BLaER1 (cell line): ENCODE measurements around the gene TADA1.
"Not testable (repeated sequence)": the region's sequence is repeated elsewhere in the genome, so short reads cannot be mapped to it uniquely, and the experiment has no call there.

ENCODE experiments used
- H3K27ac ChIP-seq: shearing (Covaris generic); formaldehyde crosslinking; 2 replicates; pipeline ENCODE4 v1.8.1; 2022
- H3K27me3 ChIP-seq: shearing (Covaris generic); formaldehyde crosslinking; 2 replicates; pipeline ENCODE4 v1.8.1; 2022
- H3K36me3 ChIP-seq: shearing (Covaris generic); formaldehyde crosslinking; 2 replicates; pipeline ENCODE4 v1.8.1; 2022
- H3K4me1 ChIP-seq: shearing (Covaris generic); formaldehyde crosslinking; 2 replicates; pipeline ENCODE4 v1.8.1; 2022
- H3K4me2 ChIP-seq: shearing (Covaris generic); formaldehyde crosslinking; 2 replicates; pipeline ENCODE4 v1.8.1; 2022
- H3K4me3 ChIP-seq: shearing (Covaris generic); formaldehyde crosslinking; 2 replicates; pipeline ENCODE4 v1.8.1; 2022
- H3K9ac ChIP-seq: shearing (Covaris generic); formaldehyde crosslinking; 2 replicates; pipeline ENCODE4 v1.8.1; 2022
- H3K9me3 ChIP-seq: shearing (Covaris generic); formaldehyde crosslinking; 2 replicates; pipeline ENCODE4 v1.8.1; 2022
- H4K20me1 ChIP-seq: shearing (Covaris generic); formaldehyde crosslinking; 2 replicates; pipeline ENCODE4 v1.8.1; 2022
- Cebpa-rat ChIP-seq: shearing (Covaris generic); IDR thresholded peaks from 2 replicates; pipeline ENCODE4 v1.8.1; 2022

Gene TADA1

GRCh38 chr1:166899769-166900168 lies 23.7 kb upstream of the TADA1 start:
- Histone ChIP-seq H3K9me3 (peaks cover 15% of the 10 kb centered on the region), H4K20me1 (no peaks in the 10 kb centered on the region), H3K4me2 (no peak overlapping the region), H3K36me3 (no peaks in the 10 kb centered on the region), H3K27me3 (no peaks in the 10 kb centered on the region), H3K9ac (no peak overlapping the region), H3K4me3 (no peak overlapping the region), H3K4me1 (peaks cover 31% of the 10 kb centered on the region), H3K27ac (no peak overlapping the region)
- no peak for TF ChIP-seq Cebpa-rat

DNA sequence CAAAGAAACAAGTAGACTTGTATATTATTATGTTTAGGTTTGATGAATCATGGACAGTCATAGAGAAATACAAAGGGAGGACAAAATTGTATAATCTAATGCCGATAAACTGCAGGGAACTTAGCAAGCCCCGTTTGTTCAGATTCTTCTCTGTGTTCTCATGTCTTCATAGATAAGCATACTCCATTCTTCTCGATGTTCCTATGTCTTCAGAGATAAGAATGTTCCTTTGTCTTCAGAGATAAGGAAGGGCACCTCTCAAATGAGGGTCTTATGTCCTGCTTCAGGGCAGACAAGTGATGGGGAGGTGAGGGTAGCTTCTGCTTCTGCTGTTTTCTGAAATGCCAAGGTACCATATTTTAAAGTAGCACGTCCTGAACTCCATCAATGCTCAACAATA lies 19.7 kb upstream of the TADA1 start:
- no peak for TF ChIP-seq Cebpa-rat
- no peak overlapping the region for H3K9ac ChIP-seq
- H3K4me2 ChIP-seq: no peak overlapping the region
- H3K9me3 ChIP-seq: peaks cover 15% of the 10 kb centered on the region
- H3K27ac ChIP-seq: no peak overlapping the region
- no peaks in the 10 kb centered on the region for H4K20me1 ChIP-seq
- H3K36me3 ChIP-seq: no peaks in the 10 kb centered on the region
- no peak overlapping the region for H3K4me3 ChIP-seq
- H3K4me1 ChIP-seq: peaks cover 3% of the 10 kb centered on the region
- no peaks in the 10 kb centered on the region for H3K27me3 ChIP-seq

GRCh38 chr1:166889776-166890175 lies 13.7 kb upstream of the TADA1 start:
- no peak overlapping the region for H3K4me3 ChIP-seq
- H3K4me1 ChIP-seq: peaks cover 5% of the 10 kb centered on the region
- no peaks in the 10 kb centered on the region for H3K36me3 ChIP-seq
- TF ChIP-seq Cebpa-rat: no peak
- H4K20me1 ChIP-seq: no peaks in the 10 kb centered on the region
- no peak overlapping the region for H3K27ac ChIP-seq
- H3K9ac ChIP-seq: no peak overlapping the region
- no peak overlapping the region for H3K4me2 ChIP-seq
- H3K9me3 ChIP-seq: no peaks in the 10 kb centered on the region
- no peaks in the 10 kb centered on the region for H3K27me3 ChIP-seq

DNA sequence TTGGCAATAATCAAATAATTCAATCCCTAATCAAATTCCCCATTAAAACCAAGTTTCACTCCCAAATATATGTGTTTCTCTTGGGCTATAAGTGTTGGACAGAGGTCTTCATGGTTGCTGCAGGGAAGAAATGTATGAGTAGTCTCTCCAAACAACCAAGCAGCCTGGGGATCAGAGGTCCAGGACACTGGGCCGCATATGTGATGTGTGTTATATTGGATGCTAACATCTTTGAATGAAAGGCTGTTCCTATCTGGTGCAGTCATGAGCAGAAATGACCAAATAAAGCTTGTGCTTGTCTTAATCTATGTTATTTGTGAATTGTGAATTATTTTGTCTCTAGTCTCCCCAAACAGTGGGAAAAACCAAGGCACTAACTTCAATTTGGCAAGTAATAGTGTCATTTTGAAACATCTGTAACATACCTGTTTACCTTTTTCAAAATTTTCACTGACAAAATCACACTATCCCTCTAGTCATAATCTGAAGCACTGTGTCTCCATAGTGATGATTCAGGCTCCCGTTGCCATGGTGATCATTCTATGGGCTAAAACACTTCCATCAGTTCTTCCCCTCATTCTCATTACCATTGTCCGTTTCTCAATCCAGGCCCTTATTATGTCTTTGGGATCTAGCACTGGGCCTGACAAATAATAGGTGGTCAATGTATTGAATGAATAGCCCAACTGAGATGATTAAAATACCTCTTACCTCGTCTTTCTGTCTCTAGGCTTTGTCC lies 12.5 kb upstream of the TADA1 start:
- TF ChIP-seq Cebpa-rat: no peak
- H4K20me1 ChIP-seq: no peaks in the 10 kb centered on the region
- no peak overlapping the region for H3K27ac ChIP-seq
- H3K36me3 ChIP-seq: no peaks in the 10 kb centered on the region
- H3K27me3 ChIP-seq: no peaks in the 10 kb centered on the region
- H3K9me3 ChIP-seq: peaks cover 4% of the 10 kb centered on the region; the same call in 1 of the 2 replicates
- no peak overlapping the region for H3K9ac ChIP-seq
- H3K4me2 ChIP-seq: no peak overlapping the region
- peaks cover 8% of the 10 kb centered on the region for H3K4me1 ChIP-seq
- H3K4me3 ChIP-seq: no peak overlapping the region

DNA sequence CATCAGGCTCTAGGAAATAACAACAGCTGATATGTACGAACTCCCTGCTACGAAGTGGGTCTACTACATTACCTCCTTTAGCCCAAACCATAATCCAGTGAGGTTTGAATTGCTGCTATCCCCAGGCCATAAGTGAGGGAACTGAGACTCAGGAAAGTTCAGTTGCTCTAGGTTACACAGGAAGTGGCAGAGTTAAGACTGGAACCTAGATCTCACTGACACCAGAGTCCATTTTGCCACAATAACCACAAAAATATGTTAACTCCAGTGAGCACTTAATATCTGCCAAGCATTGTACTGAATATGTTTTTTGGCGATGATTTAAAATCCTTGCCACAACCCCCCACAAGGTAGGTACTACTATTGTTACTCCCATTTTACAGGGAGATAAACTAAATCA lies 8.9 kb upstream of the TADA1 start:
- H3K9ac ChIP-seq: no peak overlapping the region
- peaks cover 4% of the 10 kb centered on the region; the same call in 1 of the 2 replicates for H3K9me3 ChIP-seq
- TF ChIP-seq Cebpa-rat: no peak
- H3K27ac ChIP-seq: no peak overlapping the region
- peaks cover 8% of the 10 kb centered on the region for H3K4me1 ChIP-seq
- H3K27me3 ChIP-seq: no peaks in the 10 kb centered on the region
- no peaks in the 10 kb centered on the region for H3K36me3 ChIP-seq
- H4K20me1 ChIP-seq: no peaks in the 10 kb centered on the region
- H3K4me3 ChIP-seq: no peak overlapping the region
- H3K4me2 ChIP-seq: 0 out of 2 replicates have a peak overlapping the region, but pooled peaks have one; percentile 17

DNA sequence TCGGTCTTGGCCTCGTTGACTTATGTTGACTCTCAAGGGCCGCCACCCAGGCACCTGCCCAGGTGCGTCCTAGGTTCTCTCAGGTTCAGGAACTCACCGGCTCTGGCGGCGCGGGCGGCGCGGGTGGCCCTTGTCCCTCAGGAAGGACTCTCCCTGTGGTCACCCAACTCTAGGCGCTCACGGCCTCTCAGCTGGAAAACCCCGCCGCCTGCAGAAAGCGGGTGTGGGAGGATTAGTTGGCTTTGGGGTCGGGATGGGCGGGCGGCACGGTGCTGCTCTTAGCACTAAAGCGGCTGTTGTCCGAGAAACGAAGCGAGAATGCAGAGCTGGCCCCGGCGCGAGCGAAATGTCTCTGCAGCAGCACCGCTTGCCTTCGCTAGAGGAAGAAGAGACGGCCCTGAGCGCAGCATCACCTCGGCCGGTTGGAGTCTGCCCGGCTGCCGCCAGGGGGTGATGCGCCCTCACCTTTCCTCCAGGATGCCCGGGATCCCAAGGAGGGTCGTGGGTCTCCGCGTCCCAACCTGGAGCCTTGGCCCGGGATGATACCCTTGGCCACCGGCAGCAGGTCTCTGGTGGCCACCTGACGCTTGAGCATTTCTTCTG lies 8.1 kb upstream of the TADA1 start:
- Histone ChIP-seq H3K9me3 (peaks cover 4% of the 10 kb centered on the region; the same call in 1 of the 2 replicates), H3K27ac (no peak overlapping the region), H3K4me2 (no peak overlapping the region), H3K36me3 (no peaks in the 10 kb centered on the region), H4K20me1 (no peaks in the 10 kb centered on the region), H3K27me3 (no peaks in the 10 kb centered on the region), H3K9ac (no peak overlapping the region), H3K4me3 (no peak overlapping the region), H3K4me1 (peaks cover 8% of the 10 kb centered on the region)
- no peak for TF ChIP-seq Cebpa-rat

GRCh38 chr1:166882893-166883292 lies 6.8 kb upstream of the TADA1 start:
- H4K20me1 ChIP-seq: no peaks in the 10 kb centered on the region
- H3K9me3 ChIP-seq: peaks cover 8% of the 10 kb centered on the region
- TF ChIP-seq Cebpa-rat: no peak
- no peak overlapping the region for H3K9ac ChIP-seq
- no peaks in the 10 kb centered on the region for H3K36me3 ChIP-seq
- H3K27me3 ChIP-seq: no peaks in the 10 kb centered on the region
- H3K4me1 ChIP-seq: peaks cover 8% of the 10 kb centered on the region
- H3K4me3 ChIP-seq: no peak overlapping the region
- no peak overlapping the region for H3K27ac ChIP-seq
- no peak overlapping the region for H3K4me2 ChIP-seq

DNA sequence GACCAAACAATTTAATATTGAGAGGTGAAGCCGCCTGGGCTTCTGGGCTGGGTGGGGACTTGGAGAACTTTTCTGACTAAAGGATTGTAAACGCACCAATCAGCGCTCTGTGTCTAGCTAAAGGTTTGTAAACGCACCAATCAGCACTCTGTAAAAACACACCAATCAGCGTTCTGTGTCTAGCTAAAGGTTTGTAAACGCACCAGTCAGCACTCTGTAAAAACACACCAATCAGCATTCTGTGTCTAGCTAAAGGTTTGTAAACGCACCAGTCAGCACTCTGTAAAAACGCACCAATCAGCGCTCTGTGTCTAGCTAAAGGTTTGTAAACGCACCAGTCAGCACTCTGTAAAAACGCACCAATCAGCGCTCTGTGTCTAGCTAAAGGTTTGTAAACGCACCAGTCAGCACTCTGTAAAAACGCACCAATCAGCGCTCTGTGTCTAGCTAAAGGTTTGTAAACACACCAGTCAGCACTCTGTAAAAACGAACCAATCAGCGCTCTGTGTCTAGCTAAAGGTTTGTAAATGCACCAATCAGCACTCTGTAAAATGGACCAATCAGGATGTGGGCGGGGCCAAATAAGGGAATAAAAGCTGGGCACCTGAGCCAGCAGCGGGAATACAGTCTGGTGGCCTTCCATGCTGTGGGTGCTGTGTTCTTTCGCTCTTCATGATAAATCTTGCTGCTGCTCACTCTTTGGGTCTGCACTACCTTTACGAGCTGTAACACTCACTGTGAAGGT lies 2.3 kb upstream of the TADA1 start:
- H3K4me3 ChIP-seq, H3K4me2 ChIP-seq, H3K36me3 ChIP-seq, H3K9me3 ChIP-seq, H3K27me3 ChIP-seq, H3K9ac ChIP-seq, H3K27ac ChIP-seq: not testable (repeated sequence)
- peaks cover 30% of the 10 kb centered on the region for H3K4me1 ChIP-seq
- peaks cover 21% of the 10 kb centered on the region for H4K20me1 ChIP-seq

DNA sequence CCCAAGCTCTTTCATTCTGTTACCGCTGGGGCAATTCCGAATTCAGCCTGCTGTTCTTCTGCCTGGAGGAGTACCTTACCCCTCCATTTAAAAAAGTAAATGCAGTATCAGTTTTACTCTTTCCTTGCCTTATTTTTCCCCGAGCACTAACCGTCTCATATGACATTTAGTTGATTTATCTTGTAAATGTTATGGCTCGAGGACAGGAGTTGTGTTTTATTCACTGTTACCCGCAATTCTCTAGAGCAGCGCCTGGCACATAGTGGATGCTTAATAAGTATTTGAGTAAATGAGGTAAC lies 425 bp upstream of the TADA1 start:
- H3K4me1 ChIP-seq: peaks cover 30% of the 10 kb centered on the region
- peak overlapping the region; percentile 69 for H3K4me2 ChIP-seq
- H3K9me3 ChIP-seq: peaks cover 4% of the 10 kb centered on the region
- H4K20me1 ChIP-seq: peaks cover 40% of the 10 kb centered on the region
- H3K4me3 ChIP-seq: peak overlapping the region; percentile 83
- no peaks in the 10 kb centered on the region for H3K27me3 ChIP-seq
- TF ChIP-seq Cebpa-rat: no peak
- H3K27ac ChIP-seq: no peak overlapping the region
- peak overlapping the region; percentile 27; the same call in 1 of the 2 replicates for H3K9ac ChIP-seq
- peaks cover 16% of the 10 kb centered on the region for H3K36me3 ChIP-seq

GRCh38 chr1:166875302-166875733 lies 746 bp downstream of the TADA1 start:
- Histone ChIP-seq H3K27ac (peak overlapping the region; percentile 91), H3K4me3 (peak overlapping the region; percentile 83), H3K4me2 (peak overlapping the region; percentile 85), H3K9me3 (peaks cover 4% of the 10 kb centered on the region), H4K20me1 (peaks cover 52% of the 10 kb centered on the region), H3K36me3 (peaks cover 24% of the 10 kb centered on the region), H3K9ac (peak overlapping the region; percentile 91), H3K4me1 (peaks cover 30% of the 10 kb centered on the region), H3K27me3 (no peaks in the 10 kb centered on the region)
- no peak for TF ChIP-seq Cebpa-rat
